Small intestine (tissue), 7 donors: ENCODE results near the gene C2CD2. TPM values are rescaled to one million over a fixed set of nuclear protein-coding genes. Genes with fewer than 3 reads are reported as not detected.
"Not testable (repeated sequence)": the region's sequence is repeated elsewhere in the genome, so short reads cannot be mapped to it uniquely, and the experiment has no call there.

ENCODE experiments used
- DNase-seq, 2 donors: peaks; one replicate each; pipeline versions ENCODE4 v3.0.0 to v3.0.0-alpha.2; 2013
- FAIRE-seq: peaks from 2 replicates; lab custom pipeline; 2012; peaks lifted over from hg19 to GRCh38; lab: Jason Lieb, UNC
- H3K27ac ChIP-seq, 3 donors: one replicate each; pipeline ENCODE4 v1.5.1; 2013; ENCODE audit warnings: low read length in 2 of 3, mild to moderate bottlenecking in 2 of 3, control low read depth in 1 of 3, inconsistent platforms in 1 of 3, low read depth in 1 of 3, moderate library complexity in 1 of 3
- H3K27me3 ChIP-seq, 3 donors: one replicate each; pipeline ENCODE4 v1.6.1; 2013; ENCODE audit warnings: low read length in 3 of 3, inconsistent platforms in 1 of 3; ENCODE audit not compliant: control insufficient read depth in 3 of 3, insufficient read depth in 3 of 3
- H3K36me3 ChIP-seq, 3 donors: one replicate each; pipeline ENCODE4 v1.6.1; 2013; ENCODE audit warnings: low read length in 3 of 3, inconsistent platforms in 1 of 3, low read depth in 1 of 3, mild to moderate bottlenecking in 1 of 3, moderate library complexity in 1 of 3; ENCODE audit not compliant: control insufficient read depth in 3 of 3, insufficient read depth in 2 of 3
- H3K4me1 ChIP-seq, 3 donors: one replicate each; pipeline ENCODE4 v1.6.1; 2013; ENCODE audit warnings: low read length in 2 of 3, inconsistent platforms in 1 of 3, low read depth in 1 of 3, mild to moderate bottlenecking in 1 of 3, moderate library complexity in 1 of 3; ENCODE audit not compliant: control insufficient read depth in 3 of 3, insufficient read depth in 2 of 3
- H3K4me3 ChIP-seq, 3 donors: one replicate each; pipeline ENCODE4 v1.5.1; 2013; ENCODE audit warnings: low read length in 3 of 3, control low read depth in 1 of 3, inconsistent platforms in 1 of 3, low read depth in 1 of 3, mild to moderate bottlenecking in 1 of 3, moderate library complexity in 1 of 3
- H3K9me3 ChIP-seq, 2 donors: one replicate each; pipeline ENCODE4 v1.6.1; 2013; ENCODE audit warnings: low read depth in 1 of 2, low read length in 1 of 2; ENCODE audit not compliant: control insufficient read depth in 2 of 2, insufficient read depth in 1 of 2
- WGBS, 3 donors: extraction: QIAGEN DNeasy Blood & Tissue Kit; methylation state at CpG; one replicate each; pipeline ENCODE4 v1.1.7; 2013; 5-methylcytosine and 5-hydroxymethylcytosine counted together
- polyA plus RNA-seq, 4 donors: library from polyadenylated mRNA; stranded (reverse) in 3 of 4; unstranded in 1 of 4; fragments of 200-250 nt in 3 of 4; fragments of 120-200 nt in 1 of 4; gene quantifications; one replicate each; pipeline versions ENCODE4 v1.2.1 to v1.2.3, GENCODE V29; 2013
- donor health status: healthy with polysubstance abuse.
- donor health status: control.
- donor health status: control.
- donor health status: Bipolar disorder and iron deficiency.
- donor health status: healthy.

Gene C2CD2
- polyA plus RNA-seq, 4 donors, result 2.2 to 11.1 (median 6.7) TPM

DNA sequence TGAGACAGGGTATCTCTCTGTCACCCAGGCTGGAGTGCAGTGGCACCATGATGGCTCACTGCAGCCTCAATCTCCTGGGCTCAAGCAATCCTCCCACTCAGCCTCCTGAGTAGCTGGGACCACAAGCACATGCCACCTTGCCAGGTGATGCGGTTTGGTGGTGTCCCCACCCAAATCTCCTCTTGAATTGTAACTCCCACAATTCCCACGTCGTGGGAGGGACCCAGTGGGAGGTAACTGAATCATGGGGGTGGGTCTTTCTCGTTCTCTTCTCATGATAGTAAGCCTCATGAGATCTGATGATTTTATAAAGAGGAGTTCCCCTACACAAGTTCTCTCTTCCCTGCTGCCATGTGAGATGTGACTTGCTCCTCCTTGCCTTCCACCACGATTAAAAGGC, 40.8 kb upstream of the C2CD2 start:
- peaks cover 3 to 49% (median 13%) of the 10 kb centered on the region in 3 donors for H3K36me3 ChIP-seq
- not testable (repeated sequence) for FAIRE-seq

DNA sequence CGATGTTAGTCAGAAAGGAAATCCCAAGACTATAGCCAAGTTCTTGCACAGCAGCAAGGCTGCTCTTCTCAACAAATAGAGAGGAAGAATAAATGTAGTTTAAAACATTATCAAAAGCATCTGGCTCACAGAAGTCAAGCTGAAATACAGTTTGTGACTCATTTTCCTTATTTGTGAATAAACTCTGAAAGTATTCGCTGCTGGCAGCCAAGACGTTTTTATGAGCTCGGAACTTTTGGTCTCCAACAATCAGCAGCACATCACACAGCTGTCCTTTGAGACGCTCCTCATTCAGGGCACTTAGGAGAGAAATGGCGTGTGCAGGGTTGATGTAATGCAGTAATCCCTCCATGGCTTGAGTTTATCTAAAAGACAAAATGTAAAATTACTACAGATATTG, 39.9 kb upstream of the C2CD2 start:
- Histone ChIP-seq H3K27me3 (no peaks in the 10 kb centered on the region), H3K9me3 (peaks cover 0 to 18% of the 10 kb centered on the region in 2 donors), H3K36me3 (peaks cover 3 to 49% (median 13%) of the 10 kb centered on the region in 3 donors), H3K4me1 (no peaks in the 10 kb centered on the region), H3K4me3 (no peak overlapping the region), H3K27ac (no peak overlapping the region)
- FAIRE-seq (no peak), DNase-seq (no peak)
- WGBS, 3 donors, result 67 to 93% (median 91%) methylated on average over 6 of the region's 6 CpGs

More for the DNA sequence above, 40.8 kb upstream of the C2CD2 start:
- H3K4me1 ChIP-seq, DNase-seq, H3K4me3 ChIP-seq, H3K27ac ChIP-seq, H3K27me3 ChIP-seq: not testable (repeated sequence)
- WGBS, 3 donors, result 55 to 93% (median 89%) methylated on average over 5 of the region's 5 CpGs
- H3K9me3 ChIP-seq, result peaks cover 0 to 18% of the 10 kb centered on the region in 2 donors

DNA sequence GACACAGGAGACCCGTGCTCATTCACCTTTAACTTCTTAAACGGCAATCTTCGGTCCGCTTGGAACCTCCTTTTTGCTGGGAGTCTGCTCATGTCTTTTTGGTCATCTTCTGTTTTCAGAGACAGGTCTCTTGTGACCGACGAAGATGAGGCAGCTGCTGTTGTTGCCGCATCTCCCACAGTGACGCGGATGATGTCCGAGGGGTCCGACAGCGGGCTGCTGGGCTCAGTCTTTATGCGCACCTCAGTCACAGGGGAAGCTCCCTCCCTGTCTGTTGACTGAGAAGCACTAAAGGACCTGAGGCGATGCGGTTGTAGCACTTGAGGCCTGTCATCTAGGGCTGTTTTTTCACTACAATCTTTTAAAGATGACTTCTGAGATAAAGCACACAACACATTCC, 38.8 kb upstream of the C2CD2 start:
- no peaks in the 10 kb centered on the region for H3K27me3 ChIP-seq
- H3K36me3 ChIP-seq, result peaks cover 3 to 45% (median 13%) of the 10 kb centered on the region in 3 donors
- DNase-seq (no peak), FAIRE-seq (no peak)
- no peak overlapping the region for H3K4me3 ChIP-seq
- H3K27ac ChIP-seq, result no peak overlapping the region
- H3K4me1 ChIP-seq, result no peaks in the 10 kb centered on the region
- WGBS, 3 donors, result 97 to 99% (median 99%) methylated on average over 15 of the region's 15 CpGs
- peaks cover 0 to 18% of the 10 kb centered on the region in 2 donors for H3K9me3 ChIP-seq

DNA sequence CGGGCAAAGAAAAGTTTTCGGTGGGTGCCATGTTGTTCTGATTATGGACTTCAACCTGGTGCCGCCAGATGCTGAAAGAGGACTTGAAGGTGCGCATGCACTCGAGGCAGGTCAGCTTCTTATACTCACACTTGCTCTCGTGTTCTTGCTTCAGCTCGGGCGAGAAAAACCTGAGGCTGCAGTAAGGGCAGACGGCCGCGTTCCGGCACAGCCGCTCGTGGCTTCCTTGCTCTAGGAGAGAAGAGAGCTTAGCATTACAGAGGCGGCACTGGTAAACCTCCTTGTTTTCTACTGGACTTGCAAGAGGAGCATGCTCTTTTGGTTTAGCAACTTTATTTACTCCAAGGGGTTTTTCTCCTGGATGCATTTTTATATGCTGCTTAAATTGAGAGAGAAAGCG, 37.8 kb upstream of the C2CD2 start:
- no peaks in the 10 kb centered on the region for H3K4me1 ChIP-seq
- no peak overlapping the region for H3K27ac ChIP-seq
- H3K36me3 ChIP-seq, result peaks cover 3 to 41% (median 13%) of the 10 kb centered on the region in 3 donors
- WGBS, 3 donors, result 96 to 98% (median 97%) methylated on average over 16 of the region's 16 CpGs
- DNase-seq (no peak), FAIRE-seq (no peak)
- no peaks in the 10 kb centered on the region for H3K27me3 ChIP-seq
- H3K9me3 ChIP-seq, result peaks cover 0 to 16% of the 10 kb centered on the region in 2 donors
- H3K4me3 ChIP-seq, result no peak overlapping the region

DNA sequence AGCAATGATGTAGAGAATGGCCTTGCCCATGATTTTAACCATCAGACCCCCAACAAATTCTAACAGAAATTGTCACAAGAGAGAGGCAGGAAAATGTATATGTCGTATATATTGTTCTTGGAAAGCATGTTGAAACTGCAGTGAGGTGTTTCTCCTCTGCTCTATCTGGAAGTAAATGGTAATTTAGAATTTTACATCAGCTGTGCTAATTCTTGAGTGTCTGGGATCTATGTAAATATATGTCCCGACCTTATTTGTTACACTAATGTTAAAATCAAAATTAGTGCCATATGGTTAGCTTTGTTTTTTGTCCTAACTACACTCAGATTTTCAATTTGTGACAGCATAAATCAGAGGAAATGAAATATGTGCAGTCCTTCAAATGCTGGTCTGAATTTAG, 35.9 kb upstream of the C2CD2 start:
- Histone ChIP-seq H3K4me1 (peaks cover 0 to 5% (median 0%) of the 10 kb centered on the region in 3 donors), H3K27ac (no peak overlapping the region), H3K9me3 (no peaks in the 10 kb centered on the region), H3K27me3 (no peaks in the 10 kb centered on the region), H3K4me3 (no peak overlapping the region), H3K36me3 (peaks cover 3 to 27% (median 13%) of the 10 kb centered on the region in 3 donors)
- FAIRE-seq (no peak), DNase-seq (no peak)
- 86 to 95% (median 94%) methylated on average over 2 of the region's 2 CpGs for whole genome bisulfite sequencing, 3 donors

DNA sequence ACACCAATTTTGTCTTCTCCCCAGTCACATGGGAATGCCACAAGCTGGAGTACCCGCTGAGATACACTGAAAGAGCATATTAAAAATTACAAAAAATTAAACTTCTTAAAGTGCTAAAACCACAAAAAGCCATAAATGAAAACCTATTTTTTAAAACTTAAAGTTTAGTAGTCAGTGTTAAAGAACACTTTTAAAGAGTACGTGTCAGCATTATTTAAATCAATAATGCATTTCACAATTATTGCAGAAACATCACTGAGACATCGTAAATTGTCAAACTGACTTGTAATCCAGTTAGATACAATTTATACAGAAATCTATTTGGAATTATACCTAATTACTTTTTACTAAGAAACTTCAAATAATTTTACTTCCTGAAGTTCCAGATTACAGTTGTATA, 33.5 kb upstream of the C2CD2 start:
- FAIRE-seq (no peak), DNase-seq (no peak)
- Histone ChIP-seq H3K4me3 (no peak overlapping the region), H3K27ac (no peak overlapping the region), H3K9me3 (no peaks in the 10 kb centered on the region), H3K4me1 (peaks cover 0 to 5% (median 0%) of the 10 kb centered on the region in 3 donors), H3K36me3 (peaks cover 3 to 13% (median 3%) of the 10 kb centered on the region in 3 donors), H3K27me3 (no peaks in the 10 kb centered on the region)
- whole genome bisulfite sequencing, 3 donors, result 95 to 97% (median 96%) methylated on average over 3 of the region's 3 CpGs

DNA sequence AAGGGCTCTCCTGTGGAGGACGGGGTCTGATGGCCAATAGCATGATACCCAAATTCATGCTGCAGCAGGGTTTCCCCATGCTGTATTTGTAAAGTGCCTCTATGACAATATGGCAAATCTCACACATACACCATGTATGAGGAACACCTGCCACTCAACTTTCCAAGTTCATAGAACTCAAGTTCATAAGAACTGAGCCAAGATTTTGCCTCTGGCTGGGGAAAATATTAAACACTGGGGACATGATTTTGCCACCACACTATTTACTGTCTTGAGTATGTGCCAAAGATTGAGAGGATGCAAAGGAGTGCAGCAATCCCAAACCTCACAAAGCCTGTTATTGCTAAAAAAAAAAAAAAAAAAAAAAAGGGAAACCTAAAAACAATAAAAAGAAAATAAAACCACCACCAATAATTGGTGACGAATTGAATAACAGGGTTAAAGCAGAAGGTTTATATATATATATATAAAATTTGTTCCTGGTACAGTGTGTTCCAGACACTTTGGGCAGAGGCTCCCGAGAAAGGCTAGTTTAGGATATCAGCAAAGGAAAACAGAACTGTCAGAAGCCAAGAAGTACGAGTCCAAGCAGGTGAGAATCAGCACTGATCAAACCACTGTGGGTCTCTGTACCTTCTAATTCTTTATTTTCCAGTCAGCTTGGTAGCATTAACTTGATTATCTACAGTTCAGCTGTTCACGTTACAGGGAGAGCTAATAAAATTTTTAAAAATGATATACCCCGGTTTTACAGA, 32.0 kb upstream of the C2CD2 start:
- 84 to 93% (median 92%) methylated on average over 6 of the region's 6 CpGs for WGBS, 3 donors
- Histone ChIP-seq H3K27me3 (no peaks in the 10 kb centered on the region), H3K4me1 (peaks cover 0 to 5% (median 0%) of the 10 kb centered on the region in 3 donors), H3K9me3 (no peaks in the 10 kb centered on the region), H3K36me3 (peaks cover 0 to under 1% (median under 1%) of the 10 kb centered on the region in 3 donors), H3K27ac (no peak overlapping the region), H3K4me3 (no peak overlapping the region)
- DNase-seq (no peak), FAIRE-seq (no peak)

DNA sequence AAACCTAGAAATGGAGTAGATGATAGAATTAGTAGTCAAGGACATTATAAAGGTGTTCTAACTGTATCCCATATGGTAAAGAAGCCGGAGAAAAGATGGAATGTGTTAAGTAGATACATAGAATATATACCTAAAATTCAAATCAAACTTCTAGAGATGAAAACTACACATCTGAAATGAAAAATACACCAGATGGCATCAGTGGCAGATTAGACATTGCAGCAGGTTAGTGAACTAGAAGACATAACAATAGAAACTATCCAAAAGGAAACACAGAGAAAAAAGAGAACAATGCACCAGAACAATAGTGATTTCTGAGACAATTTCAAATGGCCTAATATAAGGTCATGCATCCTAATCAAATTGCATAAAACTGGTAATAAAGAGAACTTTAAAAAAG, 29.4 kb upstream of the C2CD2 start:
- H3K4me1 ChIP-seq, result peaks cover 0 to 5% (median 0%) of the 10 kb centered on the region in 3 donors
- H3K4me3 ChIP-seq, result no peak overlapping the region
- no peak overlapping the region for H3K27ac ChIP-seq
- H3K9me3 ChIP-seq, result peaks cover 0 to 9% of the 10 kb centered on the region in 2 donors
- FAIRE-seq (no peak), DNase-seq (no peak)
- no peaks in the 10 kb centered on the region for H3K36me3 ChIP-seq
- WGBS, 3 donors, result 93 to 95% (median 94%) methylated on average over 1 of the region's 1 CpG
- H3K27me3 ChIP-seq, result peaks cover 0 to 5% (median 0%) of the 10 kb centered on the region in 3 donors
